ENCODE results near the gene C8G. TPM values are rescaled to one million over a fixed set of nuclear protein-coding genes. Genes with fewer than 3 reads are reported as not detected.

C8G gene
- total and polyA plus RNA-seq, 9 of the 15 experiments (the other 6 are each of a cell fraction or from before 2014, with no cell fraction given) = 0.35 to 5.9 (median 2.7) TPM; not detected in 2

GRCh38 chr9:136942112-136942880, 2.7 kb upstream of the C8G start:
- FAIRE-seq (no peak), ATAC-seq (no peak), DNase-seq (ENCODE audit: extremely low read depth in 1 of 4, low spot score in 3 of 4) (peak in 2 of 4 experiments; percentile 48 to 53)
- Histone ChIP-seq H2AFZ (ENCODE audit: low read depth, low read length) (no peak overlapping the region), H3K4me3 (no peak overlapping the region; the same call in 1 of the 2 replicates), H3K9ac (ENCODE audit: insufficient read depth in 1 of 2, low read depth in 2 of 2, low read length in 2 of 2) (peak overlapping the region in 1 of 2 experiments; percentile 98; a peak in 2 of 4 replicates), H3K9me3 (replicated peaks; ENCODE audit: control insufficient read depth, insufficient read depth, low read depth, low read length) (no peaks in the 10 kb centered on the region), H3K9me1 (ENCODE audit: control insufficient read depth, insufficient read depth, low read length) (peaks cover 3% of the 10 kb centered on the region), H3K27me3 (ENCODE audit: control insufficient read depth in 2 of 2, insufficient read depth in 2 of 2, low read length in 2 of 2) (no peaks in the 10 kb centered on the region), H3K4me2 (ENCODE audit: insufficient read depth, low read length) (0 out of 2 replicates have a peak overlapping the region, but pooled peaks have one; percentile 88), H3K36me3 (ENCODE audit: control insufficient read depth, insufficient read depth, low read length) (peaks cover 52% of the 10 kb centered on the region; the same call in 2 of the 3 replicates), H3K4me1 (replicated peaks in 1 of 2; ENCODE audit: control insufficient read depth in 2 of 2, insufficient read depth in 2 of 2, low read length in 2 of 2) (peaks cover 20 to 83% of the 10 kb centered on the region in 2 experiments), H3K27ac (ENCODE audit: extremely low read depth, low read depth, low read length) (no peak overlapping the region), H4K20me1 (replicated peaks; ENCODE audit: control insufficient read depth, insufficient read depth, low read length) (no peaks in the 10 kb centered on the region), H3K79me2 (ENCODE audit: control insufficient read depth, insufficient read depth, low read length) (peaks cover 26% of the 10 kb centered on the region)
- no TSS peak for BruUV-seq (replicated peaks)
- WGBS (ENCODE audit: insufficient coverage, low coverage, missing lambda C conversion rate) = 93% methylated on average over 31 of the region's 60 CpGs
- POLR2A ChIA-PET = interaction anchor here (0.7 kb wide), 1 partner anchor 16 kb away, joined by 3 read pairs; no protein-coding TSS in a partner anchor
- CTCF ChIA-PET (ENCODE audit: low intra/inter-chr PET ratio) = interaction anchor here (0.6 kb wide), 1 partner anchor 95 kb away, joined by 3 read pairs; no protein-coding TSS in a partner anchor
- intact Hi-C loops (cut with micrococcal nuclease) (loop anchor here (5.0 kb wide), 1 partner anchor 95 kb away; the partner anchor contains the start of gene PHPT1), in situ Hi-C loops (cut with MboI) (no loop called here)
- TF ChIP-seq NBN (IDR thresholded peaks at IDR 0.05; ENCODE audit: low read depth) (no peak), NEUROD1 (IDR thresholded peaks at IDR 0.05; ENCODE audit: borderline replicate concordance, low read depth, low read length, partially characterized antibody) (no peak), BMI1 (IDR thresholded peaks at IDR 0.05; ENCODE audit: low read length) (no peak), CSDE1 (IDR thresholded peaks at IDR 0.05) (no peak), POLR2G (IDR thresholded peaks at IDR 0.05; ENCODE audit: low read depth, low read length) (peak; percentile 55), ZNF347 (CRISPR knock-in tag; IDR thresholded peaks at IDR 0.05; ENCODE audit: low read depth) (no peak), MED1 (CRISPR knock-in tag; IDR thresholded peaks at IDR 0.05; ENCODE audit: borderline replicate concordance) (no peak), ZNF407 (IDR thresholded peaks at IDR 0.05; ENCODE audit: low read depth) (no peak), CTCFL (IDR thresholded peaks at IDR 0.05; ENCODE audit: borderline replicate concordance, insufficient read depth, low read depth, low read length, poor library complexity, severe bottlenecking) (no peak), ZC3H4 (CRISPR knock-in tag; IDR thresholded peaks at IDR 0.05; ENCODE audit: borderline replicate concordance) (0 out of 2 replicates have a peak, but pooled peaks have one; percentile 44)
